ENCODE measurements around the gene STARD8. TPM values are rescaled to one million over a fixed set of nuclear protein-coding genes. Genes with fewer than 3 reads are reported as not detected.

Gene STARD8
- polyA plus RNA-seq, 1 donor from 2014 or later = 0.09 TPM

DNA sequence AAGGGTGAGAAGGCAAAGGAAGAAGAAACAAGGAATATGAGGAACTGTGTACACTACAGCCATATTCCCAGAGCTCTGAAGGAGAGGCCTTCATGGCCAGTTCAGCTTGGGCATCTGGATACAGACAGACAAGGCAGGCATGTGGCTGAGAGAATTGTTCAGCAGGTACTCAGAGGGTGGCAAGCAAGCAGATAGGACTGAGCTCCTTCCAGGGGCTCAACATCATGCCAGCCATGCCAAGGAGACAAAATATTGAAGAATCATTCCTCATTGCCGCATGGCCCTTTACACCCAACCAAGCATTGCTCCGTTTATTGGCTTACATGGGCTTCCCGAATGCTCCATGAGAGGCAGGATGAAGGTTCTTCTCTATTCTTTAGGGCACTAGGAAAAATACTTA, 102.8 kb downstream of the STARD8 start:
- Histone ChIP-seq H4K20me1 (ENCODE audit: insufficient read depth) (no peaks in the 10 kb centered on the region), H3K4me3 (ENCODE audit: low read length) (no peak overlapping the region), H3K27ac (ENCODE audit: low read length) (no peak overlapping the region), H3K36me3 (ENCODE audit: insufficient read depth, low read length) (no peaks in the 10 kb centered on the region), H2AFZ (ENCODE audit: low read depth, low read length) (no peak overlapping the region), H3K4me2 (ENCODE audit: low read length) (no peak overlapping the region), H3K9me3 (ENCODE audit: low read length) (no peaks in the 10 kb centered on the region), H3K79me2 (replicated peaks; ENCODE audit: insufficient read depth, low read length) (no peaks in the 10 kb centered on the region), H3K9me2 (ENCODE audit: insufficient read depth, low read length) (no peaks in the 10 kb centered on the region), H3K9ac (ENCODE audit: low read length) (no peak overlapping the region), H3K27me3 (ENCODE audit: insufficient read depth, low read depth, low read length) (no peaks in the 10 kb centered on the region), H3F3A (ENCODE audit: insufficient read depth, low read length, poor library complexity, severe bottlenecking) (no peaks in the 10 kb centered on the region)
- TF ChIP-seq MXI1 (conservative IDR thresholded peaks at IDR 0.05; ENCODE audit: poor library complexity, severe bottlenecking) = no peak
- no peak for TF ChIP-seq TAF1 (IDR thresholded peaks at IDR 0.05; ENCODE audit: low read depth)
- TF ChIP-seq EP300 (conservative IDR thresholded peaks at IDR 0.05; ENCODE audit: poor library complexity, severe bottlenecking) = no peak
- TF ChIP-seq SMC3 (conservative IDR thresholded peaks at IDR 0.05; ENCODE audit: poor library complexity) = no peak
- no peak for TF ChIP-seq POLR2AphosphoS5 (IDR thresholded peaks at IDR 0.05)
- no peak for TF ChIP-seq RAD21 (conservative IDR thresholded peaks at IDR 0.05)
- TF ChIP-seq EZH2 (IDR thresholded peaks at IDR 0.05; ENCODE audit: borderline replicate concordance, insufficient read depth, low read length, poor library complexity, severe bottlenecking) = no peak
- TF ChIP-seq REST (IDR thresholded peaks at IDR 0.05; ENCODE audit: borderline replicate concordance) = no peak
- TF ChIP-seq, protein P1, sequence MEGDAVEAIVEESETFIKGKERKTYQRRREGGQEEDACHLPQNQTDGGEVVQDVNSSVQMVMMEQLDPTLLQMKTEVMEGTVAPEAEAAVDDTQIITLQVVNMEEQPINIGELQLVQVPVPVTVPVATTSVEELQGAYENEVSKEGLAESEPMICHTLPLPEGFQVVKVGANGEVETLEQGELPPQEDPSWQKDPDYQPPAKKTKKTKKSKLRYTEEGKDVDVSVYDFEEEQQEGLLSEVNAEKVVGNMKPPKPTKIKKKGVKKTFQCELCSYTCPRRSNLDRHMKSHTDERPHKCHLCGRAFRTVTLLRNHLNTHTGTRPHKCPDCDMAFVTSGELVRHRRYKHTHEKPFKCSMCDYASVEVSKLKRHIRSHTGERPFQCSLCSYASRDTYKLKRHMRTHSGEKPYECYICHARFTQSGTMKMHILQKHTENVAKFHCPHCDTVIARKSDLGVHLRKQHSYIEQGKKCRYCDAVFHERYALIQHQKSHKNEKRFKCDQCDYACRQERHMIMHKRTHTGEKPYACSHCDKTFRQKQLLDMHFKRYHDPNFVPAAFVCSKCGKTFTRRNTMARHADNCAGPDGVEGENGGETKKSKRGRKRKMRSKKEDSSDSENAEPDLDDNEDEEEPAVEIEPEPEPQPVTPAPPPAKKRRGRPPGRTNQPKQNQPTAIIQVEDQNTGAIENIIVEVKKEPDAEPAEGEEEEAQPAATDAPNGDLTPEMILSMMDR (IDR thresholded peaks at IDR 0.05; ENCODE audit: poor library complexity, severe bottlenecking) = no peak

DNA sequence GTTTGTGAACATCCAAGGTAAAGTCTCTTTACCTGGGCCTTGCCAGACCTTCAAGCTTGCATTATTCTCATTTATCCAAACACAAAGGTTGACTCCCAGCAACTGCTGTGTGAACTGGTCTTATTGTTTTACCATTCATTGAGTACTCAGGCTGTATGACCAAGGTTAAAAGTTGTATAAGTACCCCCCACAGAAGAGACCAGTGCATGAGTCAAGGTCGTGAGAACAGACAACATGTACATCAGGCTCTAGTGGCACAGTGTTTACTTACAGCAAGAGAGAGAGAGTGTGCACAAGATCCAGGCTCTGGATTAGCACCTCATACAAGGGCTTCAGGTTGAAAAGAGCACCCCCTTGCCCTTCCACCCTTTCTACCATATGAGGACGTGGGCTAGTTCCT, 103.9 kb downstream of the STARD8 start:
- no peaks in the 10 kb centered on the region for H3K36me3 ChIP-seq (ENCODE audit: insufficient read depth, low read length)
- H3F3A ChIP-seq (ENCODE audit: insufficient read depth, low read length, poor library complexity, severe bottlenecking) = no peaks in the 10 kb centered on the region
- H3K27ac ChIP-seq (ENCODE audit: low read length) = no peak overlapping the region
- H2AFZ ChIP-seq (ENCODE audit: low read depth, low read length) = no peak overlapping the region
- no peaks in the 10 kb centered on the region for H4K20me1 ChIP-seq (ENCODE audit: insufficient read depth)
- no peak overlapping the region for H3K4me3 ChIP-seq (ENCODE audit: low read length)
- no peak overlapping the region for H3K4me2 ChIP-seq (ENCODE audit: low read length)
- TF ChIP-seq EZH2 (IDR thresholded peaks at IDR 0.05; ENCODE audit: borderline replicate concordance, insufficient read depth, low read length, poor library complexity, severe bottlenecking) = no peak
- no peak for TF ChIP-seq RAD21 (conservative IDR thresholded peaks at IDR 0.05)
- TF ChIP-seq, protein P1 (IDR thresholded peaks at IDR 0.05; ENCODE audit: poor library complexity, severe bottlenecking) = no peak
- TF ChIP-seq POLR2AphosphoS5 (IDR thresholded peaks at IDR 0.05) = no peak
- no peak for TF ChIP-seq REST (IDR thresholded peaks at IDR 0.05; ENCODE audit: borderline replicate concordance)
- TF ChIP-seq MXI1 (conservative IDR thresholded peaks at IDR 0.05; ENCODE audit: poor library complexity, severe bottlenecking) = no peak
- no peak for TF ChIP-seq EP300 (conservative IDR thresholded peaks at IDR 0.05; ENCODE audit: poor library complexity, severe bottlenecking)
- no peak for TF ChIP-seq TAF1 (IDR thresholded peaks at IDR 0.05; ENCODE audit: low read depth)
- no peak for TF ChIP-seq SMC3 (conservative IDR thresholded peaks at IDR 0.05; ENCODE audit: poor library complexity)
- no peaks in the 10 kb centered on the region for H3K9me2 ChIP-seq (ENCODE audit: insufficient read depth, low read length)
- no peaks in the 10 kb centered on the region for H3K27me3 ChIP-seq (ENCODE audit: insufficient read depth, low read depth, low read length)
- H3K79me2 ChIP-seq (replicated peaks; ENCODE audit: insufficient read depth, low read length) = no peaks in the 10 kb centered on the region
- H3K9ac ChIP-seq (ENCODE audit: low read length) = no peak overlapping the region
- no peaks in the 10 kb centered on the region for H3K9me3 ChIP-seq (ENCODE audit: low read length)
